Hematopoietic multipotent progenitor cell (in vitro differentiated cells): ENCODE measurements around the gene C6orf136. TPM values are rescaled to one million over a fixed set of nuclear protein-coding genes. Genes with fewer than 3 reads are reported as not detected.

Source experiments
- DNase-seq, 3 donors: peaks; one replicate each; pipeline ENCODE4 v3.0.0-alpha.2; 2011 to 2015; ENCODE audit warnings: low read depth in 2 of 3, low spot score in 2 of 3
- total RNA-seq: library from RNA; depleted of rRNA; stranded (reverse); fragments of >200 nt; gene quantifications from one replicate; pipeline ENCODE4 v1.2.3, GENCODE V29; 2012

Gene C6orf136
- total RNA-seq, 1 donor, result 12.9 TPM

GRCh38 chr6:30685157-30686008 lies 38.5 kb downstream of the C6orf136 start:
- DNase-seq, result no peak

- DNase-seq, result peak; percentile 41 to 64 (median 60)
These were observed 39.3 kb downstream of the C6orf136 start, which contains the start of gene PPP1R18 for GRCh38 chr6:30686009-30686907. Gene PPP1R18 (minus strand): TSS chr6:30686645. CDS start chr6:30686018, 627 bp downstream.

GRCh38 chr6:30686908-30687658 lies 40.1 kb downstream of the C6orf136 start:
- peak in 2 of 3 donors; percentile 78 to 82 for DNase-seq

GRCh38 chr6:30687659-30688431 lies 40.9 kb downstream of the C6orf136 start:
- no peak for DNase-seq

GRCh38 chr6:30688569-30688968 lies 41.6 kb downstream of the C6orf136 start:
- no peak for DNase-seq

- DNase-seq, result no peak
These were observed 42.3 kb downstream of the C6orf136 start for GRCh38 chr6:30689022-30689865.

GRCh38 chr6:30689985-30690384 lies 43.1 kb downstream of the C6orf136 start:
- DNase-seq, result no peak

- DNase-seq, result peak; percentile 35 to 68 (median 61)
These were observed 43.7 kb downstream of the C6orf136 start, which contains the start of gene NRM for GRCh38 chr6:30690403-30691207. Gene NRM (minus strand): TSS chr6:30690984. CDS start chr6:30690974, 10 bp downstream.

- DNase-seq, result no peak
These were observed 44.4 kb downstream of the C6orf136 start for GRCh38 chr6:30691208-30691847.

GRCh38 chr6:30696432-30696831 lies 49.5 kb downstream of the C6orf136 start:
- no peak for DNase-seq

- no peak for DNase-seq
These were observed 53.4 kb downstream of the C6orf136 start for GRCh38 chr6:30700340-30700739.

Other genes with a start within 250 kb of the C6orf136 start
- 1,118 TPM for gene HLA-E, start 157.6 kb upstream of the C6orf136 start, total RNA-seq
- 46.6 TPM for gene GNL1, start 90.6 kb upstream of the C6orf136 start, total RNA-seq
- 14.5 TPM for gene PRR3, start 89.8 kb upstream of the C6orf136 start, total RNA-seq
- 40.7 TPM for gene ABCF1, start 75.7 kb upstream of the C6orf136 start, total RNA-seq
- gene PPP1R10, start 29.9 kb upstream of the C6orf136 start, total RNA-seq, result 71.9 TPM
- 81.1 TPM for gene MRPS18B, start 29.3 kb upstream of the C6orf136 start, total RNA-seq
- 11.0 TPM for gene ATAT1, start 20.3 kb upstream of the C6orf136 start, total RNA-seq
- gene DHX16, start 25.9 kb downstream of the C6orf136 start, total RNA-seq, result 42.3 TPM
- gene PPP1R18, start 39.5 kb downstream of the C6orf136 start, total RNA-seq, result 53.3 TPM
- 9.4 TPM for gene NRM, start 43.9 kb downstream of the C6orf136 start, total RNA-seq
- gene MDC1, start 70.1 kb downstream of the C6orf136 start, total RNA-seq, result 14.0 TPM
- gene TUBB, start 73.2 kb downstream of the C6orf136 start, total RNA-seq, result 446 TPM
- gene FLOT1, start 95.6 kb downstream of the C6orf136 start, total RNA-seq, result 50.6 TPM
- gene IER3, start 97.4 kb downstream of the C6orf136 start, total RNA-seq, result 4.3 TPM
- gene DDR1, start 237.4 kb downstream of the C6orf136 start, total RNA-seq, result 3.0 TPM